NCI-H2196 (cell line): ENCODE data around the gene TMED6.
"Not testable (repeated sequence)": the region's sequence is repeated elsewhere in the genome, so short reads cannot be mapped to it uniquely, and the experiment has no call there.

ENCODE experiments used
- DNase-seq: peaks from one replicate; lab custom pipeline; 2025; ENCODE audit not compliant: unreplicated experiment; lab: John Stamatoyannopoulos, UW

TMED6 gene

DNA sequence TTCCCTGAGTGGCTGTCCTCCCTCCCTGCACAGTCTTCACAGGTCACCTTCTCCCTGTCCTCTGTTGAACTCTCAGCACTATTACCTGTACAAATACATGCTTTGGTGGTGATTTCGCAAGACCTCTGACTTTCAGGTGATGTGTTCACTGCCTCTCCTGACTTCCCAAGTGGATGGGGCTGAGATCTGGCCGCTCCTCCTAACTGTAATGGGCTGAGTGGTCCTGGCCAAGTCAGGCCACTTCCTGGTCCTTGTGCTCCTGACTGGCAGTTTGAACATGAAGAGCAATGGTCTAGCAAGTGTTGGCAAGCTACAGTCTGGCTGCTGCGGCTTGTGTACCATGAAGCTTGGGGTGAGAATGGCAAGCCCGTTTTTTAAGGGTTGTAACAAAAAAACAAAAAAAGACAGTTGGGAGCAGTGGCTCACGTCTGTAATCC, 11.7 kb upstream of the TMED6 start:
- DNase-seq, result no peak

GRCh38 chr16:69360070-69360469, 8.5 kb upstream of the TMED6 start:
- not testable (repeated sequence) for DNase-seq

DNA sequence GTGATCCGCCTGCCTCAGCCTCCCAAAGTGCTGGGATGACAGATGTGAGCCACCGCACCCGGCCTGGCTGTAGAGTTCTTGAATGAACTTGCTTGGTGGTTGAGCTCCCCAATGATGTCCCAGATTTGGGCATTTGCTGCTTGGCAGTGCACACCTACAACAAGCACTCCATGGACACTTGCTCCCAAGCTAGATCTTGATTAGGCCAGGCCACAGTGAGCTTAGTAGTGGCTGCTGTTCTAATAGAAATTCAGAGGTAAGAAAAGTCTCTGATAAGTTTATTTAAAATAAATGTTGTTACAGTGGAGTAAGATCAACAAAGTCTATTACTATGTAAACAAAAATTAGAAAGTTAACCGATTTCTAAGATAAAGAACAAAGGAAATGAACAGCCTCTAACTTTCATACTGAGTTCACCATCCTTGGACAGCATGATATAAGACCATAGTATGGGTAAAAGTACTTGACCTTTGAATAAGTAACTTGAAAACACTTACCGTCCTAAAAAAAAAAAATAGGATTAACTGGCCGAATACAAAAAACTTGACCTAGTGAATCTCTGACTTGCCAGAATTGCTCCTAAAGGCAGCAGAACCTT, 951 bp downstream of the TMED6 start:
- DNase-seq, result no peak

- DNase-seq, result no peak
These were observed 2.0 kb downstream of the TMED6 start for GRCh38 chr16:69349536-69349935.

- no peak for DNase-seq
These were observed 3.4 kb downstream of the TMED6 start for GRCh38 chr16:69348222-69348621.

- no peak for DNase-seq
These were observed 4.9 kb downstream of the TMED6 start for GRCh38 chr16:69346683-69347082.

GRCh38 chr16:69345923-69346322, 5.7 kb downstream of the TMED6 start:
- DNase-seq, result no peak

- no peak for DNase-seq
These were observed 7.4 kb downstream of the TMED6 start for GRCh38 chr16:69344171-69344570.

DNA sequence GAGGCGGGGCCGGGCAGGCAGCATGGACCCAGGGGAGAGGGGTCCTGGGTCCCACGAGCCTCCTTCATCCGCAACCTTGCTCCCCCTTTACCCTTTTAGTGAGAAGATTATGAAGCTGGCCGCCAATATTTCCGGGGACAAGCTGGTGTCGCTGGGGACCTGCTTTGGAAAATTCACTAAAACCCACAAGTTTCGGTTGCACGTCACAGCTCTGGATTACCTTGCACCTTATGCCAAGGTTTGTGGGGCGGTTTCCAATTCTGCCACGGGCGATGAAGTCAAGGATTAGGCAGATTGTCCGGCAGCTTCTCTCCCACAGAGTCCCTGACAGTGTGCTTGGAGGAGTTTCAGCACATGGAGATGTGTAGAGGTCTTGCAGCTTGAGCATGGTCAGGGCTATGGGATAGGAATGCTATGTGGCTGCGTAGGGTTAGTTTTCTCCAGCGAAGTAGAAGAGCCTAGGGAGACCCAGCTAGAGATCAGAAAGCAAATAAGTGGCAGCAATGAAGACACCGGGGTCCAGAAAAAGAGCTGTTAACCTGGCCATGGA, 11.4 kb downstream of the TMED6 start:
- DNase-seq, result no peak

- DNase-seq, result peak; percentile 88
These were observed 12.1 kb downstream of the TMED6 start, which contains the start of the genes COG8 and NIP7 for GRCh38 chr16:69339289-69340094. Gene COG8 (minus strand): TSS chr16:69339564. CDS start chr16:69339552, 12 bp downstream. Gene NIP7 (plus strand): TSS chr16:69339772. CDS start chr16:69339830, 58 bp downstream.

- DNase-seq, result no peak
These were observed 12.9 kb downstream of the TMED6 start for GRCh38 chr16:69338557-69339288.

DNA sequence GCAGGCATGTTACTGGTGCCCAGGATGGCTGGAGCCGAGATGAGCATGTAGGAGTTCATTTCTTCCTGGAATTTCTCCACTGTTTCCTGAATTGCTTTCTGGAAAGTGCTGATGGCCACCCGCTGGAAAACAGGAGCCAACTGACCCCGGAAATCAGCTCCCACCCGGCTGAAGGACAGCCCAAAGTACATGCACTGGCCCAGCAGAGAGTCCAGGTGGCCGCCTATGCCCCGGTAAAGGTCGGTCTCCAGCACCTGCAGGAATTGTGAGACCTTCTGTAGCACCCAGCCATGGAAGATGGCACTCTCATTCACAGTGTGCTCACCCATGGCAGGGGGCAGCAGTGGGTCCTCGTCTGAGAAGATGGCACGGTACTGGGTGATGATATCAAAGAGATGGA, 16.9 kb downstream of the TMED6 start:
- no peak for DNase-seq

- DNase-seq, result peak; percentile 81
These were observed 21.1 kb downstream of the TMED6 start, which contains the start of gene PDF for GRCh38 chr16:69330286-69331109. Gene PDF (minus strand): TSS chr16:69330588. CDS start chr16:69330570, 18 bp downstream.

- no peak for DNase-seq
These were observed 22.0 kb downstream of the TMED6 start for GRCh38 chr16:69329369-69330285.

- no peak for DNase-seq
These were observed 22.7 kb downstream of the TMED6 start for GRCh38 chr16:69328854-69329316.

DNA sequence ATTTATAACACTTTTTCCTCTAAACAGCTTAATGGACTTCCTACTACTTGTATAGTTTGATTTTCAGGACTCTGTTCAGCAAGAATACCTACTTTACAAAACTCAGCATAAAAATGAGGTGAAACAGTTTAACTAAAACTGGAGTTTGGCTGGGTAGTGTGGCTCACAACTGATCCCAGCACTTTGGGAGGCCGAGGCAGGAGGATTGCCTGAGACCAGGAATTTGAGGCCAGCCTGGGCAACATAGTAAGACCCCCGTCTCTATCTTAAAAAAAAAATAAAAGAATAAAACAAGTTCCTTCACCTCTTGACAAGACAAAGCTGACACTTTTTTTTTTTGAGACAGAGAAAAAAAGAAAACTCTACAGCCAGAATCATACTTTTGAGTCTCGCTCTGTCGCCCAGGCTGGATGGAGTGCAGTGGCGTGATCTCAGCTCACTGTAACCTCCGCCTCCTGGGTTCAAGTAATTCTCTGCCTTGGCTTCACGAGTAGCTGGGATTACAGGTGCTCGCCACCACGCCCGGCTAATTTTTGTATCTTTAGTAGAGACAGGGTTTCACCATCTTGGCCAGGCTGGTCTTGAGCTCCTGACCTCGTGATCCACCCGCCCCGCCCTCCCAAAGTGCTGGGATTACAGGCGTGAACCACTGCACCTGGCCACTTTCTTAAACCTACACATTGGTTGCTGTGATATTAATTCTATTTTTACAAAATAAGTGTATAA, 23.8 kb downstream of the TMED6 start:
- DNase-seq, result no peak

DNA sequence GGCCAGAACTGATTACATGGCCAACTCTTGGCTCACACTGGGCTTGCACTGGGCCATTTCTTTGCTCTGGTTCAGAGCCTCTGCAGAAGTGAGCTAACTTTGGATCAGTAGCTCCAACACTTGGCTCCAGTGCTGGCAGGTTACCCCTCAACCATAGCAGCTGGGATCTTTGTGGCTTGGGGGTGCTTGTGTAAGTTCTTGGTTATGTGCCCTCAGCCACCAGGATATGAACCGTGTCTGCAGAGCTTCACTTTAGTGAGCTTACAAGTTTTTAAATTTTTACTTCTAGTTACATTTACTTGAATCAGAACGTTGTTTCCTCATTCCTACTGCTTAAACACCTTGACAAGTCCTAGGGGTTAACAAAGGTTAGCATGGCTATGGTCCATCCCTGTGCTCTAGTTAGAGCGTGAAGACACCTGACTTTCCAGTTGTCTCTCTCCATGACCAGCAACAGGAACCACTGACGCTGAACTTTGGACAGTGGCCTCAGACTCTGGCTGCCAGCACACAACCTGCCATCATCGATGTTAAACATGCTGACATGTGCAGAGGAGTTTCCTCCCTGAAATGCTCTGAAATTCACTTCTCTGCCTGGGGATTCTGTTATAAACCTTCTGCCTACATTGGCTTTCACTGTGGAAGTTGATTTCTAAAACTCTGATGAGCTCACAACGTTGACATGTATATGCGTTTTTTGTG, 25.3 kb downstream of the TMED6 start:
- DNase-seq, result no peak

- no peak for DNase-seq
These were observed 25.8 kb downstream of the TMED6 start for GRCh38 chr16:69325784-69326171.
